DOHH2 (cell line): ENCODE measurements around the gene APC.

Experiments
- H3F3A ChIP-seq: fragments of 200-600 bp; sonication (generic), shearing (Covaris generic); 2 replicates; pipeline ENCODE4 v1.6.0; 2016; ENCODE audit warnings: antibody characterized with exemption, mild to moderate bottlenecking; ENCODE audit not compliant: control insufficient read depth, insufficient read depth
- H3K27ac ChIP-seq: fragments of 200-600 bp; sonication (generic); 2 replicates; pipeline ENCODE4 v1.5.1; 2014; ENCODE audit warnings: low read depth, mild to moderate bottlenecking, low read length, moderate library complexity
- H3K27me3 ChIP-seq: fragments of 200-600 bp; sonication (generic); 2 replicates; pipeline ENCODE4 v1.6.1; 2014; ENCODE audit warnings: mild to moderate bottlenecking, low read length, mixed read lengths; ENCODE audit not compliant: control insufficient read depth
- H3K36me3 ChIP-seq: fragments of 200-600 bp; sonication (generic); 2 replicates; pipeline ENCODE4 v1.6.1; 2014; ENCODE audit warnings: mild to moderate bottlenecking, low read length, moderate library complexity, mixed read lengths; ENCODE audit not compliant: control insufficient read depth
- H3K4me1 ChIP-seq: fragments of 200-600 bp; sonication (generic); 2 replicates; pipeline ENCODE4 v1.6.1; 2014; ENCODE audit warnings: mild to moderate bottlenecking, low read length, mixed read lengths; ENCODE audit not compliant: control insufficient read depth
- H3K4me2 ChIP-seq: fragments of 200-600 bp; sonication (generic); 2 replicates; pipeline ENCODE4 v1.6.0; 2014; ENCODE audit warnings: mild to moderate bottlenecking, low read length, moderate library complexity
- H3K4me3 ChIP-seq: fragments of 200-600 bp; sonication (generic); 2 replicates; pipeline ENCODE4 v1.5.1; 2014; ENCODE audit warnings: mild to moderate bottlenecking, low read length, mixed read lengths
- H3K79me2 ChIP-seq: fragments of 200-600 bp; sonication (generic); 2 replicates; pipeline ENCODE4 v1.6.1; 2014; ENCODE audit warnings: mild to moderate bottlenecking, low read length, mixed read lengths; ENCODE audit not compliant: control insufficient read depth
- H3K9me2 ChIP-seq: fragments of 200-600 bp; sonication (generic); replicated peaks from 2 replicates; pipeline ENCODE4 v1.6.1; 2014; ENCODE audit warnings: mild to moderate bottlenecking, low read length, mixed read lengths; ENCODE audit not compliant: control insufficient read depth
- H3K9me3 ChIP-seq: fragments of 200-600 bp; sonication (generic); 2 replicates; pipeline ENCODE4 v1.6.1; 2014; ENCODE audit warnings: antibody characterized with exemption, low read length, mixed read lengths; ENCODE audit not compliant: control insufficient read depth, insufficient read depth
- H4K20me1 ChIP-seq: fragments of 200-600 bp; sonication (generic); 2 replicates; pipeline ENCODE4 v1.6.0; 2014; ENCODE audit warnings: low read depth, mild to moderate bottlenecking, antibody characterized with exemption, low read length, moderate library complexity; ENCODE audit not compliant: control insufficient read depth, insufficient read depth
- EZH2phosphoT487 ChIP-seq: fragments of 200-600 bp; sonication (generic); IDR thresholded peaks from 2 replicates; pipeline ENCODE4 v1.6.1; 2017; ENCODE audit warnings: borderline replicate concordance, mild to moderate bottlenecking, antibody characterized with exemption, low read length, moderate library complexity, mixed read lengths
- TF ChIP-seq, protein P1 (sequence below): fragments of 200-600 bp; sonication (generic); IDR thresholded peaks from one replicate; pipeline ENCODE4 v1.5.1; 2014; ENCODE audit warnings: antibody characterized with exemption, mild to moderate bottlenecking, low read depth, low read length; ENCODE audit not compliant: poor library complexity, severe bottlenecking

APC gene

DNA sequence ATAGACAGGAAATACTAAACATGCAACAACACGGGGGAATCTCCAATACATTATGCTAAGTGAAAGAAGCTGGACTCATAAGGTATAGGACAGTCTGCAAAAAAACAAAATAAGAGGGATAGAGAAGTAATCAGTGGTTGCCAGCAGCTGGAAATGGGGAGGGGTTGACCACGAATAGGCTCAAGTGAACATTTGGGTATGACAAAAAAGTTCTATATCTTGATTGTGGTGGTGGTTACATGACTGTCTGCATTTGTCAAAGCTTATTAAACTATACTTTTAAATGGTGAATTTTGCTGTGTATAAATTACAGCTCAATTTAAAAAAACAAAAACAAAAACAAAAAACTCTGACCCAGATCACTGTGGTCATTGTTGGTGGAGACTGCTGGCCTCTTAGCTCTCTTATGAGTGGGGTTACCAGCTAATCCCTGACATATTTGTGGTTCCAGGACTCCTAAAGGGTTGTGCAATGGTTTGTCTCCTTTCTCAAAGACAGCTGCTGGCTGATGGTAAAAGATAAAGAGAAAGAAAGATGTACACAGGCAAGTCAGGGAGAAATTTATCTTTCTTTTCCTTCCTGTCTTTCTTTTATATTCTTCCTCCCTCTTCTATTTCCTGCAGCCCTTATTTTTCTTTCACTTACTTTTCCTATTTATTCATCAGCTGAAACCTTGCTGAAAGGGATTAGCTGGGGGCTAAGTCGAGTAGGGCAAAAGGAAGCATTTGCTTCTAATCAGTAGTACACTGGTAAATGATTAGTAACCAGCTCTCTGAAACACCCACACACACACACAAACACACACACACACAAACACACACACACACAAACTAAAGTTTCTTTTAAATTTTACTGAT lies 42.6 kb upstream of the APC start:
- Histone ChIP-seq H4K20me1 (no peaks in the 10 kb centered on the region), H3K4me2 (no peak overlapping the region), H3K9me2 (no peaks in the 10 kb centered on the region), H3K79me2 (no peaks in the 10 kb centered on the region), H3K4me3 (no peak overlapping the region), H3K27me3 (no peaks in the 10 kb centered on the region), H3F3A (no peaks in the 10 kb centered on the region), H3K27ac (no peak overlapping the region), H3K4me1 (0 out of 2 replicates have a peak, but pooled peaks cover 5% of the 10 kb centered on the region), H3K36me3 (no peaks in the 10 kb centered on the region), H3K9me3 (no peaks in the 10 kb centered on the region)
- no peak for TF ChIP-seq EZH2phosphoT487
- TF ChIP-seq, protein P1, sequence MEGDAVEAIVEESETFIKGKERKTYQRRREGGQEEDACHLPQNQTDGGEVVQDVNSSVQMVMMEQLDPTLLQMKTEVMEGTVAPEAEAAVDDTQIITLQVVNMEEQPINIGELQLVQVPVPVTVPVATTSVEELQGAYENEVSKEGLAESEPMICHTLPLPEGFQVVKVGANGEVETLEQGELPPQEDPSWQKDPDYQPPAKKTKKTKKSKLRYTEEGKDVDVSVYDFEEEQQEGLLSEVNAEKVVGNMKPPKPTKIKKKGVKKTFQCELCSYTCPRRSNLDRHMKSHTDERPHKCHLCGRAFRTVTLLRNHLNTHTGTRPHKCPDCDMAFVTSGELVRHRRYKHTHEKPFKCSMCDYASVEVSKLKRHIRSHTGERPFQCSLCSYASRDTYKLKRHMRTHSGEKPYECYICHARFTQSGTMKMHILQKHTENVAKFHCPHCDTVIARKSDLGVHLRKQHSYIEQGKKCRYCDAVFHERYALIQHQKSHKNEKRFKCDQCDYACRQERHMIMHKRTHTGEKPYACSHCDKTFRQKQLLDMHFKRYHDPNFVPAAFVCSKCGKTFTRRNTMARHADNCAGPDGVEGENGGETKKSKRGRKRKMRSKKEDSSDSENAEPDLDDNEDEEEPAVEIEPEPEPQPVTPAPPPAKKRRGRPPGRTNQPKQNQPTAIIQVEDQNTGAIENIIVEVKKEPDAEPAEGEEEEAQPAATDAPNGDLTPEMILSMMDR, result no peak

DNA sequence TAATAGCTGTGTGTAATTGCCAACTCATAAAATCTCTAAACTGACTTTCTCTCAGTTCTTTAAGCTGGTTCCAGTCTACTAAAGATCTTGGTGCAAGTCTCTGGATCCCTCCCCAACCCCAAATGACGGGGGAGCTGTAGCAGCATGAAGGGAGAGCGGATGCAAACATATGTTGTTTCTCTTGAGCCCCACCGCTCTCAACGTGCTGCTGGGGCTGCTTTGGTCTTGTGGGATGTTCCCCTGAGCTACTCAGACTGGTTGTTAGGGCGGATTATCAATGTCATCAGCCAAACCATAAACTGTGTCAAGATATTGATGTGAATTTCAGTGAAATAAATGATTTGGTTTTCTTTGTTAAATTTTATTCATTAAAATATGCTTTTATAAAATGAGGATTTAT lies 40.9 kb upstream of the APC start:
- Histone ChIP-seq H3K79me2 (no peaks in the 10 kb centered on the region), H3K36me3 (no peaks in the 10 kb centered on the region), H3K9me3 (no peaks in the 10 kb centered on the region), H3K27me3 (no peaks in the 10 kb centered on the region), H3K27ac (no peak overlapping the region), H3K4me3 (no peak overlapping the region), H3F3A (no peaks in the 10 kb centered on the region), H3K4me1 (no peaks in the 10 kb centered on the region), H4K20me1 (no peaks in the 10 kb centered on the region), H3K9me2 (no peaks in the 10 kb centered on the region), H3K4me2 (no peak overlapping the region)
- no peak for TF ChIP-seq EZH2phosphoT487
- TF ChIP-seq, protein P1, result no peak

DNA sequence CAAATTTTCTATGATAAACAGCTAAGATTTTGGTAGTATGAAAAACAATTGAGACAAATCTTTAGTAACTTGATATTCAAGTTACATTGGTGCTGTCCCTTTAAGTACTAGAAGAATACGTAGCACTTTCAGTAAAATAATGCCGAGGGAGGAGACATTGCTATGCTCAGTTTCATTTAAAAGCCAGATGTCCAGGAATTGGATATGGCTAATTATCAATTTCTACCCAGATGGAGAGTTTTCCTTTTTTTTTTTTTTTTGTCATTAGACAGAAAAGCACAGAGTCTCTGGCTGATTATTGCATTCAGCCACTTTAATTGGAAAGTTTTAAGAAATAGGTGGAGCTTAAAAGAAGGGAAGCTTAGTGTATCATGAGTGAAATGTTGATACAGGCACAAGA lies 40.4 kb upstream of the APC start:
- no peaks in the 10 kb centered on the region for H3K9me3 ChIP-seq
- no peak overlapping the region for H3K4me2 ChIP-seq
- no peaks in the 10 kb centered on the region for H3K4me1 ChIP-seq
- TF ChIP-seq, protein P1, result no peak
- TF ChIP-seq EZH2phosphoT487, result no peak
- no peaks in the 10 kb centered on the region for H4K20me1 ChIP-seq
- no peak overlapping the region for H3K4me3 ChIP-seq
- H3K27ac ChIP-seq, result no peak overlapping the region
- no peaks in the 10 kb centered on the region for H3K9me2 ChIP-seq
- no peaks in the 10 kb centered on the region for H3K27me3 ChIP-seq
- H3K36me3 ChIP-seq, result no peaks in the 10 kb centered on the region
- no peaks in the 10 kb centered on the region for H3K79me2 ChIP-seq
- H3F3A ChIP-seq, result no peaks in the 10 kb centered on the region
